SH-SY5Y (cell line): ENCODE measurements around the gene ALPL.

Experiments
- GATA2 ChIP-seq: IDR thresholded peaks from 2 replicates; pipeline ENCODE4 v1.6.1; 2011; ENCODE audit warnings: mild to moderate bottlenecking, low read depth, low read length
- GATA3 ChIP-seq: IDR thresholded peaks from 2 replicates; pipeline ENCODE4 v1.6.1; 2011; ENCODE audit warnings: low read depth, mild to moderate bottlenecking, low read length, moderate library complexity

ALPL gene

GRCh38 chr1:21534674-21535378 lies 25.6 kb downstream of the ALPL start:
- no peak for TF ChIP-seq GATA2
- TF ChIP-seq GATA3, result no peak

GRCh38 chr1:21536218-21536617 lies 27.0 kb downstream of the ALPL start:
- TF ChIP-seq GATA2 (no peak), GATA3 (no peak)

- TF ChIP-seq GATA2 (no peak), GATA3 (no peak)
Measured at GRCh38 chr1:21537511-21537931, 28.3 kb downstream of the ALPL start.

GRCh38 chr1:21537932-21538630 lies 28.9 kb downstream of the ALPL start:
- TF ChIP-seq GATA2 (no peak), GATA3 (no peak)

- TF ChIP-seq GATA3 (no peak), GATA2 (no peak)
Measured at GRCh38 chr1:21539933-21540332, 30.7 kb downstream of the ALPL start.

GRCh38 chr1:21541329-21541728 lies 32.1 kb downstream of the ALPL start:
- no peak for TF ChIP-seq GATA2
- TF ChIP-seq GATA3, result no peak

- TF ChIP-seq GATA2 (no peak), GATA3 (no peak)
Measured at GRCh38 chr1:21541835-21542234, 32.6 kb downstream of the ALPL start.

GRCh38 chr1:21543598-21543997 lies 34.4 kb downstream of the ALPL start:
- no peak for TF ChIP-seq GATA2
- TF ChIP-seq GATA3, result no peak

- TF ChIP-seq GATA3 (no peak), GATA2 (no peak)
Measured at GRCh38 chr1:21544095-21544494, 34.9 kb downstream of the ALPL start.

- TF ChIP-seq GATA3 (no peak), GATA2 (no peak)
Measured at GRCh38 chr1:21546122-21546825, 37.1 kb downstream of the ALPL start.

GRCh38 chr1:21547876-21548275 lies 38.7 kb downstream of the ALPL start:
- TF ChIP-seq GATA2, result no peak
- TF ChIP-seq GATA3, result no peak

GRCh38 chr1:21550097-21550496 lies 40.9 kb downstream of the ALPL start:
- TF ChIP-seq GATA2, result no peak
- TF ChIP-seq GATA3, result no peak

- no peak for TF ChIP-seq GATA2
- TF ChIP-seq GATA3, result no peak
Measured at GRCh38 chr1:21550866-21551475, 41.7 kb downstream of the ALPL start.

- TF ChIP-seq GATA3 (no peak), GATA2 (no peak)
Measured at GRCh38 chr1:21552715-21553114, 43.5 kb downstream of the ALPL start.

GRCh38 chr1:21553116-21553926 lies 44.1 kb downstream of the ALPL start:
- TF ChIP-seq GATA3, result no peak
- TF ChIP-seq GATA2, result no peak
